ENCODE results near the gene STRN.
"Not testable (repeated sequence)": the region's sequence is repeated elsewhere in the genome, so short reads cannot be mapped to it uniquely, and the experiment has no call there.

STRN gene

DNA sequence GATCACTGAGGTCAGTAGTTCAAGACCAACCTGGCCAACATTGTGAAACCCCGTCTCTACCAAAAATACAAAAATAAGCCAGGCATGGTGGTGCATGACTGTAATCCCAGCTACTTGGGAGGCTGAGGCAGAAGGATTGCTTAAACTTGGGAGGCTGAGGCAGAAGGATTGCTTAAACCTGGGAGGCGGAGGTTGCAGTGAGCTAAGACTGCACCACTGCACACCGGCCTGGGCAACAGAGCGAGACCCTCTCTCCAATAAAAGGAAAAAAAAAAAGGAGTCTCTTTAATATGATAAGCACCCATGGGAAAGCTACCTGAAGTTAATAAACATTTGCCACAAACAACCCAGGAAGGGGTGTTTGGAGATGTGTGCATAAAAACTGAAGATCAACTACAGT lies 2.6 kb downstream of the STRN start:
- DNase-seq = no peak

DNA sequence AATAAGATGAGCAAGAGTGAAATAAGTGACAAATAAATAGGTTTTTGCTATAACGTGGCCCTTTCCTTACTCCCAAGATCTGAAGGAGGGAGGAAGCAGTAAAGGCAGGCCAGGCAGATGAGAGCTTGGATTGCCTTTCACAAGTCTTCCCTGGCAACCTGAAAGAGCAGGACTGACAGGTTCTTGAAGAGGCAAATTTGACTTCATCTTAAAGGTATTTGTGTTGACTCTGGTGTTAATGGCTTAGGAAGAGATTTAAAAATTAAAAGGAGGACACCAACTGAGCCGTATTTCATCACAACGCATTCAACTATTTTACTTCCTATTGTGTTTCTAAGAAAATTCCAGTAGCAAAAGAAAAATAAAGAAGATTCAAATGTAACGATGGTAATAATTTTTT lies 3.2 kb downstream of the STRN start:
- no peak for DNase-seq

DNA sequence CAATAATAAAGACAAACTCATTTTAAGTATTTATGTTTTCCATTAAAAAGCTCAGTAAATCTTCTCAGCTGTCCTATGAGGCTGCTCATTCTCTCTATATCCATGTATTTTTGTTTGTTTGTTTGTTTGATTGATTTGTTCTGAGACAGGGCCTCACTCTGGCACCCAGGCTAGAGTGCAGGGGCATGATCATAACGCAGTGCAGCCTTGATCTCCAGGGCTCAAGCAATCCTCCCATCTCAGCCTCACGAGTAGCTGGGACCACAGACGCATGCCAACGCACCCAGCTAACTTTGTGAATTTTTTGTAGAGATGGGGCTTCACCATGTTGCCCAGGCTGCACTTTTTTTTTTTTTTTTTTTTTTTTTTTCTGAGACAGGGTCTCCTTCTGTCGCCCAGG lies 5.6 kb downstream of the STRN start:
- no peak for DNase-seq

DNA sequence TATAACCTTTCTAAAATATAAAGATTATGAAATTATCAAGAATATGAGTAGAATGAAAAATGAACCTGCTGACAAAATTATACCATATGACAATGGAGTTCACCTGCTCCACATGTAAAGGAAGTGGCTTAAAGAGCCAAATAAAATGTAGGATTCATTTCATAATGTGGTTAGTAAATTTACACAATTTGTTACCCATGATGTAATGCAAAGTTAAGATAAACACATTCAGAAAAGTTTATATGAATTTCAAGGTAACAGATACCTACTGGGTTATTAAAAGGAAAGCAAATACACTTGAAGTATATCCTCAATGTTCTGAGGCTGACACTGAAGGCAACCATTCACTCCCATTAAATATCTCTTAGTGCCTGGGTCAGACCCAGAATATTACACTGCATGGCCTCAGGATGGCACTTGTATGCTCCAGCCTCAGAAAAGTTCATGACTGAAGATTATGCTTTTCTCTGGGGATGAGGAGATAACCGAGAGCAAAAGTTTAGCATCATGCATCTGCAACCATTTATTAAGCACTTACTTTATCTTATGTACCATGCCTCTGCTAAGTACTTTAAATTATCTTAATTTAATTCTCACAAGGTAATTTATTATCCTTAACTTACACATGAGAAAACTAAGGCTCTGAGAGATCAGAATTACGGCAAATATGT lies 6.2 kb downstream of the STRN start:
- no peak for DNase-seq

DNA sequence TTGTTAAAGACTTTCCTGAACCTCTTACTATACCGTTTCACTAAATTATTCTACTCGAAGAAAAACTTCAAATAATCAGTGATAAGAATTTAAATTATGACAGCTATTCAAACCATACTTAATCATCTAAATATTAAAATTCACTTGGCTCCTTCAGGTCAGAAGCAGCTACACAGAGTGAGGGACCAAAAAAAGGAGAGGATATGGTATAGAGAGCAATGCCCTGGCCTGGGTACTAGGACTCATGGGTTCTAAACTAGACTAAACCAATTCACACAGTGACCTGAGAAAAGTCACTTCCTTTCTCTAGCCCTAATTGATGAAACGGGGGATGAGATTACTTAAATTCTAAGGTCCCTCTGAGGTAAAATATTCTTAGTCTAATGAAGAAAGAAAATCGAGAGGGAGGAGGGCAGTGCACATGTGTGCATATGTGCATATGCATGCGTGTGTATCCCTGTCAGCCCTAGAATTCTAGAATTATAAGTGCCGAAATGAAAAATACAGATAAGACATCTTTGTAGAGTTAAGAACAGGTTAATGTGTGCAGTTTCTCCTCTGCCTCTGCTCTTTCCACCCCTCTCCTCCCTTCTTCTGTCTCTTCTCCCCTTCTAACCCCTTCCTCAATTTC lies 11.2 kb downstream of the STRN start:
- DNase-seq = no peak

DNA sequence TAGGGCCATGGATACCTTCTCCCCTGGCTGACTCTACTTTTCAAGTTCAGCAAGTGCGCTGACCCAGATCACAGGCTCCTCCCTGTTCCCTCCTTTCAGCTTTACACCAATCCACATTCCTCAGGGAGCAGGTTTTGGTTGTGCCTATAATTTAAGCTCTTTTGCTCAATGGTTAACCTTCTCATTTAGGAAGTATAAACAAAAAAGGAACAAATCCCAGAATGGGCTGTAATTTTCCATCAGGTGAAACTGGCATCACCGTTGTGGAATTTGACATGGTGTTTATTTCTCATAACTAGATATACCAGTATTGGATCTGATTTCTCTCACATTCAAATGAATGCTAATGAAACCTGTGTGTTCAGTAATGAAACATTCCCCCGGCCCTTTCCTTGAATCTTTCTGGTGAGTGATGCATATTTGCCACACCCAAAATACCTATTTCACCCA lies 13.6 kb downstream of the STRN start:
- DNase-seq = no peak

DNA sequence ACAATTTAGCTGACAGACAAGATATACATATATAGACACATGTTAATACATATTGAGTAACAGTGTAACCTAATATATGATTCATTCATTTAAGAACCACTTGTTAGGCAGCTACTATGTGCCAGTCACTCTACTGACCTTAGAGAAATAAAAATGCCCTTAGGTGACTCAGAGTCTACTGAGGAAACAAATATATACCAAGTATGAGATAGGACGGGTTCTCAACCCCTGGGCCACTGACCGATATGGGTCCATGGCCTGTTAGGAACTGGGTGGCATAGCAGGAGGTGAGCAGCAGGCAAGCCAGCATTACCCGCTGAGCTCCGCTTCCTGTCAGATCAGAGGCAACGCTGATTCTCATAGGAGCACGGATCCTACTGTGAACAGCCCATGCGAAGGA lies 14.8 kb downstream of the STRN start:
- no peak for DNase-seq

DNA sequence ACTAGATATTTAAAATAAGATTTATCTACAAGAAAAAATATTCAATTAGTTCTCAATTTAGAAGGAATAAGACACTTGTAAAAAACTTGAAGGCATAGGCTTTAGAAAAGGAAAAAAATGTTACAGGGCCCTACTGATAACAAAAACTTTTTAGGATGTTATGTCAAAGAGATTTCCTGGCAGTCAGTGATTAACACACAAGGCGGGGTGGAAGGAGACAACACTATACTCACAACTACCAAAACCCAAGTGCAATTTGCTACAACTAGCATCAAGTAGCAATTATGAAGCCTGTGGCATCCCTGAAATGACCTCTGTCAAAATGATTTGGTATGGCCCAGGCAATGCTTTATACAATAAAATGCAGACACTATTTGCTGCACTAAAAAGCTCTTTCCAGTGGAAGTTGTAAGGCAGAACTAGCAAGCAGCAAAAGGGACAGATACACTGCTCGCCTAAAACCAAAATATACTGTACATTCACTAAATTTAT lies 15.3 kb downstream of the STRN start:
- DNase-seq = no peak

DNA sequence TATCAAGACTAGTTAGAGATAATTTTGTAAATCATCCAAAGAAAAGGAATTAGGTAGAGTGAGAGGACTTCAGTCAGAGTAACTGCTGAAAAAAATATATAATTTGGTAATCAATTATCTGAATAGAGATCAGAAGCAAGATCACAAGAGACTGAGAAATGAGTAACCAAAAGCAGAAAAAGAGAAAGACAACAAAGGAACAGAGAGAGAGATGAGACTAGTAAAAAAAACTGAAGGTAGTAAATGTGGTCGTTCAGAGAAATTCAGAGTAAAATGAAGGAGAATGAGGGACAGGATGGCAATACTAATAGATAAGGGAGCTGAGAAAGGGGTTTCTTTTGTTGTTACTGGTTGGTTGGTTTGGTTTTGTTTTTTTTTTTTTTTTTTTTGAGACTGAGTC lies 16.5 kb downstream of the STRN start:
- no peak for DNase-seq

DNA sequence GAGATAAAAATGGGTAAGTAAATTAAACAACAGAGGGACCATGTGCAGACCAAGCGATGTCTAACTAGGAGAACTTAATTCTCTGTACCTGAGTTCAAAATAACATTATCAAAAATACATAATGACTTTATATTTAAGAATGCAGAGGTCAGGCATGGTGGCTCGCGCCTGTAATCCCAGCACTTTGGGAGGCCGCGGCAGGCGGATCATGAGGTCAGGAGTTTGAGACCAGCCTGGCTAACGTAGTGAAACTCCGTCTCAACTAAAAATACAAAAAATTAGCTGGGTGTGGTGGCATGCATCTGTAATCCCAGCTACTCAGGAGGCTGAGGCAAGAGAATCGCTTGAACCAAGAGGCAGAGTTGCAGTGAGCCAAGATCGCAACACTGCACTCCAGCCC lies 21.1 kb downstream of the STRN start:
- not testable (repeated sequence) for DNase-seq

DNA sequence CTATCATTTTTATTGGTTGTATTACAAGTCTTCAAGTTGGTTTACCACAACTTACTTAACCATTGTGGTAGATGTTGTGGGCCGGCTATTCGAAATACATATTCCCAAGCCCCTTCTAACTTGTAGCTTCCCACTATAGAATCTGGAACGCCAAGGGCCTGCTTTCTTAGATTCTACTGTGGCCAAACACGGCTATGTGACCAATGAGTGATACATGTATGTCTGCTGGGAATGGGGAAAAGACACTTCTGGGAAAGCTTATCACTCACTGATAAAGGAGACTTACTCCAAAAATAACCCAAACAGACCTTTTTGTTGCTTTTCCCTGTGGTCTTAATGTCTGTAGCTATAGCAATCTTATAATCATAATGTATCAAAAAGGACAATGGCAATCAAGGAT lies 24.5 kb downstream of the STRN start:
- no peak for DNase-seq

DNA sequence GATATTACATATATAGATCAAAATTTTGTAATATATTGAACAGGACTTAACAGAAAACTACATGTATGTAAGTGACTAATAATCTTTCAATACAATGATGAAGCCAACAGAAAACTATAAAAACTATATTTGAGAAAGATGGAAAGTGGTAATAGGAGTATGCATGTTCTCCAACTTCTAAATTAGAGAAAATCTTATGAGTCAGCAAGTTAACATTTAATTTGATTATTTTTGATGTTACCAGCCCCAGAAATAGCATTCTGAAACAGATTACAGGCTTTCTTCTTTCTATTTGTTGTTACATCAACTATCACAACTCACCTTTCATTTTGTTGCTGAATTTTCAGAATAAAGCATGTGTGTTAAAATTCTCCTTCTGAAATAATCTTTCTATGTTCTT lies 29.8 kb downstream of the STRN start:
- DNase-seq = not testable (repeated sequence)

DNA sequence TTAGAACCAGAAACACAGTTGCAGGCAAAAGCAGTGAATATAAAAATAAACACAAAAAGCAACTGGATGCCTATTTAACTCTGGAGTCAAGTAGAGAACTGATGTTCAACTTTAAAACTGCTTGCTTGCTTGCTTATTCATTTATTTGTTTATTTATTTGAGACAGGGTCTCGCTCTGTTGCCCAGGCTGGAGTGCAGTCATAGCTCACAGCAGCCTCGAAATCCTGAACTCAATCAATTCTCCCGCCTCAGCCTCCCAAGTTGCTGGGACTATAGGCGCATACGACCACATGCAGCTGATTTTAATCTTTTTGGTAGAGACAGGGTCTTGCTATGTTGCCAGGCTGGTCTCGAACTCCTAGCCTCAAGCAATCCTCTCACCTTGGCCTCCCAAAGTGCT lies 34.6 kb downstream of the STRN start:
- DNase-seq = not testable (repeated sequence)

DNA sequence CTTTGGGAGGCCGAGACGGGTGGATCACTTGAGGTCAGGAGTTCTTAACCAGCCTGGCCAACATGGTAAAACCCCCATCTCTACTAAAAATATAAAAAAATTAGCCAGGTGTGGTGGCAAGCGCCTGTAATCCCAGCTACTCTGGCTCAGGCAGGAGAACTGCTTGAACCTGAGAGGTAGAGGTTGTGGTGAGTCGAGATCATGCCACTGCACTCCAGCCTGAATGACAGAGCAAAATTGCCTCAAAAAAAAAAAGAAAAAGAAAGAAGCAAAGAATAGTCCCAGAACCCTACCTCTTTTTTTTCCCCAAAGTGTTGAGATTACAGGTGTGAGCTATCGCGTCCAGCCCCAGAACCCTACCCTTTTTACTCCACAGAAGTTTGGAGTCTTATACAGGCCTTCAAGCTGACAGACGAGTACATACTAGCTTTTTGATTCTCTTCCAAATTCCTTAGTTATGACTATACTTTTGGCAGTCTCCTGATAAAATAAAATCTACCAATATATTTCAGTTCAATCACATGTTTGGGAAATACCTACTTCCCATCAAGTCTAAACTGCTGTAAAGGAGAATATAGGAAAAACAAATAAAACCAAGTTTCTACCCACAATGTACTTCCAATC lies 35.4 kb downstream of the STRN start:
- DNase-seq = not testable (repeated sequence)

DNA sequence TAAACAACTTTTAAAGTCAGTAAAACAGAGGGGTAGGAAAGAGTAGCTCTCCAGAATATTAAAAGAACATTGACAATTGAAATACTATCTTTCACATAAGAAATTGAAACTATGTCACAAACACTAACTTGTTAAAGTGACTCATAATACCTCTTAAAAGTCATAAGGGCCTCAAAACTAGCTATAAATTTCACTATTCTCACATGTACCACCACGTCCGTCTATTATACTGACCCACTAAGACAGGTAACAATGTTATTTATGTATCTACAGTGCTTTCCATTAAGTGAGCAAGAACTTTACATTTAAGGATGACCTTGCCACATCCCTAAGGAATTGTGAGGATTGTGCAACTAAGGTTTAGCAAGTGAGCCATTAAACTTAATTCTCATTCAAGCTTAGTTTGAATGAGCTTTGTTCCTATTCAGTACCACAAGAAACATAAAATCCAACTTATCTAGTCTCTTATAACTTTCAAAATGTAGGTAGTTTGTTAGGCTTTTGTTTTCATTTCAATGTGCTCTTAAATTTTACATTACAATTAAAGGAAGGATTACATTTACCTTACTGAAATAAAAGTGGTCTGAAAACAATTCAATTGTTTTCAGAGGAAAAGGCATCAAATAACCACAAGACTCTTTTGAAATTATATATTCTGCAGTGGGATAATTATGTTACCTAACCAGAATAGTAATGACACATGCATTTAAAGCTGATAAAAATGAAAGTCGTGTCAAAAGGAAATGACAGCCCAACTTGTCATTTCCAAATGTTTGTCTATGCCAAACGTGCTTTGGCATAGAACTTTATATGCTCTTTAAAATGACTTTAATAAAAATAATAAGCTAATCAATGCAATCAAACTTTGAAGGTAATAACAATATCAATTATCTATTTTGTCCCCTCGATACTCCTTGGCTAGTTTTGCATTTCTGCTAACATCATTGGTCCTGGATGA lies 39.9 kb downstream of the STRN start:
- DNase-seq = not testable (repeated sequence)

DNA sequence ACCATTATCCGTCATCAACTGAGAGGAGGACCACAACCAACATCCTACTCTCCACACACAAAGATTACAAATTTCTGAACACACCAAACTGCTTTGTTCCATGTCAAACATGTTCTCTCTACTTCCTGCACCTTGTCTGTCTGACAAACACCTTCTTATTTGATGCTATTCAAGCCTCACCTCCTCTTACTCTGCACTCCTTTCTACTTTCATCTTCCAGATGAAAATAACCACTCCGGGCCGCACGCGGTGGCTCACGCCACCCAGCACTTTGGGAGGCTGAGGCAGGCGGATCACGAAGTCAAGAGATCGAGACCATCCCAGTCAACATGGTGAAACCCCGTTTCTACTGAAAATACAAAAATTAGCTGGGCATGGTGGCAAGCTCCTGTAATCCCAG lies 43.7 kb downstream of the STRN start:
- not testable (repeated sequence) for DNase-seq

DNA sequence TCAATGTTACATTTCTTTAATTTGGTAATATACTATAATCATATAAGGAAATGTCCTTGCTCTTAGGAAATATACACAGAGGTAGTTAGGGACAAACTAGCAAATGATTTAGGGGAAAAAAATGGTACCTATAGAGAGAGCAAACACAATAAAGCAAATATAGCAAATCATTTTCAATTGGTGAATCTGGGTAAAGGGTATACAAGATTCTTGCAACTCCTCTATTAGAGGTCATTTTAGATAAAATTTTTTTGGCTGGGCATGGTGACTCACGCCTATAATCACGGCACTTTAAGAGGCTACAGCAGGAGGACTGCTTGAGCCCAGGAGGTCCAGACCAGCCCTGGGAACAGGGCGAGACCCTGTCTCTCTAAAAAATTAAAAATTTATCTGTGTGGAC lies 44.4 kb downstream of the STRN start:
- DNase-seq = no peak

DNA sequence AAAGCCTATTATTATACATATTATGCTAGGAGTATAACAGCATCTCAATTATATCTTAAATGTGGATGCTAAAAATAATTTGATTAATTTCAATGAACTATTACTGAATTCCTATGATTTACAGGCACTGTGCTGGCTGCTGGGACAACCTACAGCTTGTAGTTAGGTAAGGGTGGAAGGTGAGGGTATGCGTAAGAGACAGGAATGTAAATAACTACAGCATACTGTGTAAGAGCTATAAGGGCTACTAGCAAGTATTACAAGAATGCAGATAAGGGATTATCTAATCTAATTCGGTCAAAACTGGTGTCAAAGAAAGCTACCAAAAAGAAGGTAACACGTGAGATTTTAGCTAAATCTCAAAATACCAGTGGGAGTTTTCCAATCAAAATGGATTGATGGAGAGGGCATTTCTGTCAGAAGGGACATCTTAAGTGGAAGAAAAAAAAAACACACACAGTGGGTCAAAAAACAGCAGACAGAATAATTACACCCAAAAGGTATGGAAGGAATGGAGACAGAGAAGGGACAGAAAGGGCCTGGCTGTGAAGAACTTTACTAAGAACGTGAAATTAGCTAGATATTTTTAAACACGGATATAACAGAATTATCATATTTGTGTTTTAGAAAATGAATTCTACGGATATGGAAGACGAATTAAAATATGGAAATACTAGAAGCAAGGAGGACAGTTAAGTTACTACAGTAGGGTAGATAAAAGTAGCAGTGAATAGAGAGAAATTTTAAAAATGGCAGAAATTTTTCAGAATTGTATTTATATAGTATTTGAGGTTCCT lies 47.1 kb downstream of the STRN start:
- DNase-seq = no peak

DNA sequence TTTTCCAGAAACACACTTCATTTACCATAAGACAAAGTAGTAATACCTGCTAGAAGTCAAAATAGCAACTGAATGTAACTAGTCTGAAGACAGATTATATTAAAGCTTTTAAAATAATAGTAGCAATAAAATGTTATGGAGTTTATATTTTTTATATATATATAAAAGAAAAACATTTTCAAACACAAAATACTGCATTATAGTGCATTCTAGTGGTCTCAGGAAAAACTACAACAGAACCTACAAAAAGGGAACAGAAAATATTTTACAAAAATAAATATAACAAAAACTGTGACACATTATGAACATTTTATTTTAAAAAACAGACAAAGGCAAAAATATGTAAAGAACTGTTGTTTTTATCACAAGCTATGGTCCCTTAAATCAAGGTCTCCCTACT lies 48.0 kb downstream of the STRN start:
- DNase-seq = no peak

DNA sequence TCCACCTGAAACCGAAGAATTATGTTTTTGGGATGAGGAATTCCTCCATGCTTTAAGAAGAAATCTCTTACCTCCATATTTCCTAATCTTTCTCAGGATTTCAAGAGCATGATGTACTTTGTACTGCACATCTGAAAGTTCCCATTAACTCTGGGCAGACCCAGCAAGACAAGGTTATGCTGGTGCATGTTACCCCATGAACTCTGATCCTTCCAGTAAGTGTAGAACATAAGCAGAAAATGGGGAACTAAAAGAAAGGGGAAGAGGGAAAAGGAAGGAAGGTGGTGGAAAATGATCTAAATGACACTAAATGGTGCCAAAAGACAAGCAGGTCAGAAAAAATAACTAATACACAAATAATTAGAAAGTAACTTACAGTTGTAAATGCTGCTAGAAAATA lies 50.7 kb downstream of the STRN start:
- no peak for DNase-seq

DNA sequence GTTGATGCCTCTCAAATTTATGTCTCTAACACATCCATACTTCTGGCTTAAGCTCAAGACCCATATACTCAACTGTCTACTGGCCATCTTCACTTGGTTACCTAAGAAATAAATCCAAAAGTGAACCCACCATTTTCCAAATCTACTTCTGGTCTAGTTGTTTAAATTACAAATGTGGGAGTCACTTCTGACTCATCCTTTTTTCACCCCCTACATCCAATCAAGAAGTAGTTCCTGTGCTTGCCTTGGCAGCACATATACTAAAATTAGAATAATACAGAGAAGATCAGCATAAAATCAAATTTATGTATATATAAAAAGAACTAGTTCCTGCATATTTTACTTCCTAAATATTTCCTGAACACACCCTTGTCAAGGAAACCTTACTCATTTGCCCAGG lies 53.6 kb downstream of the STRN start:
- no peak for DNase-seq

DNA sequence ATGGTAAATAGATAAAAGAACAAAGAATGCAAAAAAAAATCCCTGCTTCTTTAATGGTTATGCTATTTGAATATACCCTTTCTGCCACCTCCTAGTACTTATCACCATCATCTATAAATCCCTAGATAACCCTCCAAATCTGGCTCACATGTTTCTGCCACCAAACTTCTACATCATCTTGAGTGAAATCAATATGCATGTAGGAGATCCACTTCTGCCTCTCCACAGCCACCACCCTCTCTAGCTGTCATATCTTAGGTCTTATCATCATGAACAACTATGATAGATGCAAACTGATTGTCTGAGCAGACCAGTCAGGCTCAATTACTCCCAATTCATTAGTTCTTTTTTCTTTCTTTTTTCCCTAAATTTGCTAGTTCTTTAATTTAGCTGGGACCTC lies 55.3 kb downstream of the STRN start:
- no peak for DNase-seq
